Measurements from ENCODE around the gene SOX1.

SOX1 gene

GRCh38 chr13:112054616-112055015 lies 12.3 kb upstream of the SOX1 start:
- H3K4me3 ChIP-seq (ENCODE audit: low read length) = no peak overlapping the region
- TF ChIP-seq, protein P1, sequence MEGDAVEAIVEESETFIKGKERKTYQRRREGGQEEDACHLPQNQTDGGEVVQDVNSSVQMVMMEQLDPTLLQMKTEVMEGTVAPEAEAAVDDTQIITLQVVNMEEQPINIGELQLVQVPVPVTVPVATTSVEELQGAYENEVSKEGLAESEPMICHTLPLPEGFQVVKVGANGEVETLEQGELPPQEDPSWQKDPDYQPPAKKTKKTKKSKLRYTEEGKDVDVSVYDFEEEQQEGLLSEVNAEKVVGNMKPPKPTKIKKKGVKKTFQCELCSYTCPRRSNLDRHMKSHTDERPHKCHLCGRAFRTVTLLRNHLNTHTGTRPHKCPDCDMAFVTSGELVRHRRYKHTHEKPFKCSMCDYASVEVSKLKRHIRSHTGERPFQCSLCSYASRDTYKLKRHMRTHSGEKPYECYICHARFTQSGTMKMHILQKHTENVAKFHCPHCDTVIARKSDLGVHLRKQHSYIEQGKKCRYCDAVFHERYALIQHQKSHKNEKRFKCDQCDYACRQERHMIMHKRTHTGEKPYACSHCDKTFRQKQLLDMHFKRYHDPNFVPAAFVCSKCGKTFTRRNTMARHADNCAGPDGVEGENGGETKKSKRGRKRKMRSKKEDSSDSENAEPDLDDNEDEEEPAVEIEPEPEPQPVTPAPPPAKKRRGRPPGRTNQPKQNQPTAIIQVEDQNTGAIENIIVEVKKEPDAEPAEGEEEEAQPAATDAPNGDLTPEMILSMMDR (IDR thresholded peaks at IDR 0.05; ENCODE audit: insufficient read depth, low read depth, low read length, missing control alignments) = no peak
- DNase-seq (ENCODE audit: low read depth) = no peak

- no peak overlapping the region for H3K4me3 ChIP-seq (ENCODE audit: low read length)
- no peak for DNase-seq (ENCODE audit: low read depth)
- TF ChIP-seq, protein P1 (IDR thresholded peaks at IDR 0.05; ENCODE audit: insufficient read depth, low read depth, low read length, missing control alignments) = no peak
Measured at GRCh38 chr13:112055036-112055914, 11.7 kb upstream of the SOX1 start.

DNA sequence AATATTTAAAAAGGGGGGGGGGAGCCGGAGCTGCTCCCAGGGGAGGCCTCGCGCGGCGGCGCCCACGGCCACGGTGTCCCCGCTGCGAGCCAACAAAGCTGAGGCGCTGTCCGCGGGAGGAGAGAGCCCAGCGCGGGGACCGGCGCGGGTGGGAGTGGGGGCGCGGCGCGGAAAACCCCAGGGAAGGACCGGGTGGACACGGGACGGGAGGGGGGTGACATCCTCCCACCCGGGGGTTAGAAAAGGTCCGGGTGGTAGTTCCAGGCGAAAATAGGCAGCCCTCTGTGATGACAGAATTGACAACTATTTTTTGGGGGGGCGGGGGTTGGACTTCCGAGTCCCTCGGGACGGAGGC lies 11.1 kb upstream of the SOX1 start:
- TF ChIP-seq, protein P1 (IDR thresholded peaks at IDR 0.05; ENCODE audit: insufficient read depth, low read depth, low read length, missing control alignments) = no peak
- no peak for DNase-seq (ENCODE audit: low read depth)
- H3K4me3 ChIP-seq (ENCODE audit: low read length) = no peak overlapping the region

GRCh38 chr13:112056284-112056727 lies 10.6 kb upstream of the SOX1 start:
- no peak overlapping the region for H3K4me3 ChIP-seq (ENCODE audit: low read length)

GRCh38 chr13:112056739-112057438 lies 10.1 kb upstream of the SOX1 start:
- TF ChIP-seq, protein P1 (IDR thresholded peaks at IDR 0.05; ENCODE audit: insufficient read depth, low read depth, low read length, missing control alignments) = no peak
- no peak for DNase-seq (ENCODE audit: low read depth)
- no peak overlapping the region for H3K4me3 ChIP-seq (ENCODE audit: low read length)

More at GRCh38 chr13:112056284-112056727, 10.6 kb upstream of the SOX1 start:
- TF ChIP-seq, protein P1 (IDR thresholded peaks at IDR 0.05; ENCODE audit: insufficient read depth, low read depth, low read length, missing control alignments) = no peak
- DNase-seq (ENCODE audit: low read depth) = no peak

DNA sequence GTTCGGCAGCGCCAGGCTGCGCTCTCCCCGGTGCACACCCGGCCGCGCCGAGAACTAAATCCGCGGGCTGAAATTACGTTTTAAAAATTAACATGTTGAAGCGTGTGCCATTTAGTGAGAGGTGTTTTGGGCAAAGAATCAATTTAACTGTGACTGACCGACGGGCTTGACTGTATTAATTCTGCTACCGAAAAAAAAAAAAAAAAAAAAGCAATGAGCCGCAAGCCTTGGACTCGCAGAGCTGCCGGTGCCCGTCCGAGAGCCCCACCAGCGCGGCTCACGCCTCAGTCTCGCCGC lies 9.6 kb upstream of the SOX1 start:
- TF ChIP-seq, protein P1 (IDR thresholded peaks at IDR 0.05; ENCODE audit: insufficient read depth, low read depth, low read length, missing control alignments) = no peak
- no peak for DNase-seq (ENCODE audit: low read depth)
- no peak overlapping the region for H3K4me3 ChIP-seq (ENCODE audit: low read length)
